ENCODE data around the gene HAVCR1.
"Not testable (repeated sequence)": the region's sequence is repeated elsewhere in the genome, so short reads cannot be mapped to it uniquely, and the experiment has no call there.

HAVCR1 gene

GRCh38 chr5:157067005-157067404 lies 8.1 kb upstream of the HAVCR1 start:
- no peak for DNase-seq (ENCODE audit: low read depth)
- TF ChIP-seq CTCF (conservative IDR thresholded peaks at IDR 0.05; ENCODE audit: low read depth, low read length): no peak
- H3K4me3 ChIP-seq (ENCODE audit: low read length): no peak overlapping the region

GRCh38 chr5:157066080-157066479 lies 7.2 kb upstream of the HAVCR1 start:
- DNase-seq (ENCODE audit: low read depth): no peak
- no peak for TF ChIP-seq CTCF (conservative IDR thresholded peaks at IDR 0.05; ENCODE audit: low read depth, low read length)
- H3K4me3 ChIP-seq (ENCODE audit: low read length): no peak overlapping the region

GRCh38 chr5:157063776-157064430 lies 5.0 kb upstream of the HAVCR1 start:
- no peak for TF ChIP-seq CTCF (conservative IDR thresholded peaks at IDR 0.05; ENCODE audit: low read depth, low read length)
- H3K4me3 ChIP-seq (ENCODE audit: low read length): no peak overlapping the region
- DNase-seq (ENCODE audit: low read depth): no peak

- H3K4me3 ChIP-seq (ENCODE audit: low read length): no peak overlapping the region
- TF ChIP-seq CTCF (conservative IDR thresholded peaks at IDR 0.05; ENCODE audit: low read depth, low read length): no peak
- no peak for DNase-seq (ENCODE audit: low read depth)
Measured at GRCh38 chr5:157059891-157060290, 975 bp upstream of the HAVCR1 start.

- TF ChIP-seq CTCF (conservative IDR thresholded peaks at IDR 0.05; ENCODE audit: low read depth, low read length): no peak
- DNase-seq (ENCODE audit: low read depth): no peak
- no peak overlapping the region for H3K4me3 ChIP-seq (ENCODE audit: low read length)
Measured at GRCh38 chr5:157057459-157058370, 1.2 kb downstream of the HAVCR1 start.

- not testable (repeated sequence) for H3K4me3 ChIP-seq (ENCODE audit: low read length); DNase-seq (ENCODE audit: low read depth)
Measured at GRCh38 chr5:157056848-157057247, 2.1 kb downstream of the HAVCR1 start.

- no peak for DNase-seq (ENCODE audit: low read depth)
- TF ChIP-seq CTCF (conservative IDR thresholded peaks at IDR 0.05; ENCODE audit: low read depth, low read length): no peak
- H3K4me3 ChIP-seq (ENCODE audit: low read length): no peak overlapping the region
Measured at GRCh38 chr5:157051604-157052245, 7.2 kb downstream of the HAVCR1 start.

Data from retinal pigment epithelial cell (primary cell).